GM12891 (cell line): ENCODE measurements around the gene B3GALT5.

Experiments used
- POLR2A ChIP-seq: IDR thresholded peaks from 2 replicates; pipeline ENCODE4 v1.6.1; 2011; ENCODE audit warnings: low read depth, low read length, control low read depth
- POLR2AphosphoS5 ChIP-seq: IDR thresholded peaks from 2 replicates; pipeline ENCODE4 v1.6.1; 2011; ENCODE audit warnings: low read depth, low read length, control low read depth
- POU2F2 ChIP-seq: IDR thresholded peaks from 2 replicates; pipeline ENCODE4 v1.6.1; 2011; ENCODE audit warnings: low read depth, mild to moderate bottlenecking, control low read depth, low read length, moderate library complexity
- SPI1 ChIP-seq: IDR thresholded peaks from 2 replicates; pipeline ENCODE4 v1.6.1; 2011; ENCODE audit warnings: low read depth, low read length, control low read depth
- TAF1 ChIP-seq: IDR thresholded peaks from 2 replicates; pipeline ENCODE4 v1.6.1; 2011; ENCODE audit warnings: low read depth, low read length, control low read depth

GRCh38 chr21:39602076-39602689 is 10.6 kb upstream of the B3GALT5 start:
- TF ChIP-seq POLR2AphosphoS5 = no peak
- no peak for TF ChIP-seq TAF1
- TF ChIP-seq POLR2A = no peak
- TF ChIP-seq POU2F2 = no peak
- TF ChIP-seq SPI1 = no peak
